SK-N-SH treated with all-trans-retinoic acid at 6 μM for 48 hours (cell line): ENCODE results near the gene CPNE5.

Experiments used
- ATAC-seq: fragments of 200-7000 bp; cut with Tn5 transposase; 3 replicates; pipeline ENCODE4 v1.9.1; 2020; ENCODE audit warnings: mild to moderate bottlenecking, moderate library complexity
- CSDC2 ChIP-seq: fragments of 250-450 bp; sonication (Bioruptor Pico); IDR thresholded peaks from 2 replicates; pipeline ENCODE4 v1.5.0; 2020; ENCODE audit warnings: mild to moderate bottlenecking, moderate library complexity
- ESRRG ChIP-seq: fragments of 250-450 bp; sonication (Bioruptor Pico); IDR thresholded peaks from 2 replicates; pipeline ENCODE4 v1.6.1; 2021; ENCODE audit warnings: mild to moderate bottlenecking
- GLIS3 ChIP-seq: fragments of 250-450 bp; sonication (Bioruptor Pico); IDR thresholded peaks from 2 replicates; pipeline ENCODE4 v1.5.0; 2020; ENCODE audit warnings: mild to moderate bottlenecking, moderate library complexity
- ISL1 ChIP-seq: fragments of 250-450 bp; sonication (Bioruptor Pico); IDR thresholded peaks from 2 replicates; pipeline ENCODE4 v2.1.2; 2022; ENCODE audit warnings: mild to moderate bottlenecking, moderate library complexity
- OSR1 ChIP-seq: fragments of 250-450 bp; sonication (Bioruptor Pico); IDR thresholded peaks from 2 replicates; pipeline ENCODE4 v1.8.0; 2022; ENCODE audit warnings: moderate library complexity, mild to moderate bottlenecking, inconsistent platforms
- PPARA ChIP-seq: fragments of 250-450 bp; sonication (Bioruptor Pico); IDR thresholded peaks from 2 replicates; pipeline ENCODE4 v1.5.0; 2020; ENCODE audit warnings: mild to moderate bottlenecking, borderline replicate concordance
- RARB ChIP-seq: fragments of 250-450 bp; sonication (Bioruptor Pico); IDR thresholded peaks from 2 replicates; pipeline ENCODE4 v1.8.0; 2021; ENCODE audit warnings: mild to moderate bottlenecking, moderate library complexity
- SNAI2 ChIP-seq: fragments of 250-450 bp; sonication (Bioruptor Pico); IDR thresholded peaks from 2 replicates; pipeline ENCODE4 v1.5.0; 2020; ENCODE audit warnings: mild to moderate bottlenecking, moderate library complexity
- TCF4 ChIP-seq: fragments of 250-450 bp; sonication (Bioruptor Pico); IDR thresholded peaks from 2 replicates; pipeline ENCODE4 v1.8.0; 2021; ENCODE audit warnings: mild to moderate bottlenecking, moderate library complexity, borderline replicate concordance
- TOX ChIP-seq: fragments of 250-450 bp; sonication (Bioruptor Pico); IDR thresholded peaks from 2 replicates; pipeline ENCODE4 v1.8.0; 2021; ENCODE audit warnings: mild to moderate bottlenecking, moderate library complexity, borderline replicate concordance
- ZC3H10 ChIP-seq: fragments of 250-450 bp; sonication (Bioruptor Pico); IDR thresholded peaks from 2 replicates; pipeline ENCODE4 v1.5.1; 2021; ENCODE audit warnings: mild to moderate bottlenecking, moderate library complexity
- ZFP3 ChIP-seq: fragments of 250-450 bp; sonication (Bioruptor Pico); IDR thresholded peaks from 2 replicates; pipeline ENCODE4 v1.5.0; 2020; ENCODE audit warnings: mild to moderate bottlenecking, moderate library complexity
- ZFP30 ChIP-seq: fragments of 450-650 bp; formaldehyde crosslinking; IDR thresholded peaks from 2 replicates; pipeline ENCODE4 v1.5.0; 2022; ENCODE audit warnings: mild to moderate bottlenecking, moderate library complexity
- ZNF565 ChIP-seq: fragments of 450-650 bp; formaldehyde crosslinking; conservative IDR thresholded peaks from 2 replicates; pipeline ENCODE4 v1.5.0; 2020; ENCODE audit warnings: low read depth, mild to moderate bottlenecking, moderate library complexity
- ZNF70 ChIP-seq: fragments of 450-650 bp; formaldehyde crosslinking; IDR thresholded peaks from 2 replicates; pipeline ENCODE4 v1.5.0; 2020; ENCODE audit warnings: mild to moderate bottlenecking, moderate library complexity
- ZNF8 ChIP-seq: fragments of 450-650 bp; formaldehyde crosslinking; IDR thresholded peaks from 2 replicates; pipeline ENCODE4 v1.5.0; 2020; ENCODE audit warnings: mild to moderate bottlenecking, moderate library complexity
- TF ChIP-seq, protein P1 (sequence below): fragments of 250-450 bp; sonication (Bioruptor Pico); IDR thresholded peaks from 2 replicates; pipeline ENCODE4 v1.5.1; 2020; ENCODE audit warnings: low read depth, mild to moderate bottlenecking, moderate library complexity
- TF ChIP-seq, protein P2 (sequence below): fragments of 250-450 bp; sonication (Bioruptor Pico); IDR thresholded peaks from 2 replicates; pipeline ENCODE4 v1.5.1; 2021; ENCODE audit warnings: mild to moderate bottlenecking, moderate library complexity
- TF ChIP-seq, protein P3 (sequence below): fragments of 250-450 bp; sonication (Bioruptor Pico); IDR thresholded peaks from 2 replicates; pipeline ENCODE4 v1.8.0; 2020; ENCODE audit warnings: mild to moderate bottlenecking, moderate library complexity, borderline replicate concordance
- TF ChIP-seq, protein P4 (sequence below): fragments of 250-450 bp; sonication (Bioruptor Pico); IDR thresholded peaks from 2 replicates; pipeline ENCODE4 v1.5.0; 2020; ENCODE audit warnings: mild to moderate bottlenecking, moderate library complexity
- TF ChIP-seq, protein P5 (sequence below): fragments of 250-450 bp; sonication (Bioruptor Pico); IDR thresholded peaks from 2 replicates; pipeline ENCODE4 v1.8.0; 2021; ENCODE audit warnings: low read depth, mild to moderate bottlenecking, moderate library complexity, borderline replicate concordance

Gene CPNE5

DNA sequence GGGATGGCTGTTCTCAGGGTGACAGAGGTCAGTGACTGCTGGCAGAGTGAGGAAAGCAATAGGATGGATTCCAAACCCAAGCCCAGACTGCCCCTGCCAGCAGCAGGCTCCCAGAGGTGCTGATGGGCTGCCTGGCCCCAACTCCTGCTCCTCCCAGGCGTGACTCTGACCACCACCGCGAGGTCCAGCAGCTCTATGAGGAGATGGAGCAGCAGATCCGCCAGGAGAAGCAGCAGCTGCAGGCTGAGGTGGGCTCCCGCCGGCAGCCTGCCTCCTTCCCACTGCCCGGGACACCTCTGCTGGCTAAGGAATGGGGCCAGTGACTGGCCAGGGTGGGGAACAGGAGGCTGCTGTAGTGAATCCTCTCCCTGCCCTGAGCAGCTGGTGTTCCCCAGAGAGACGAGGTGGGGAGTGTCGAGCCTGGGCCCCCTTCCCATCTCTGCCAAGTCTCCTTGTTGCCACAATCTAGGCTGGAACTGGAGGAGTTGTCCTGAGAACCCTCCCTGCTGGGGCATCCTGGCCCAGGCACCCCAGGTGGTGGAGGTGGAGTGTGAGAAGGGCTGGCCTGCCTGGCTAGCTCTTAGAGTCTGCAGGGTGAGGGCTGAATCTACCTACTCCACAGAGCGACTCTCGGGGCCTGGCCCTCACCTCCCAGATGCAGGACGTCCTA lies 121.2 kb downstream of the CPNE5 start (continued):
- TF ChIP-seq, protein P1, sequence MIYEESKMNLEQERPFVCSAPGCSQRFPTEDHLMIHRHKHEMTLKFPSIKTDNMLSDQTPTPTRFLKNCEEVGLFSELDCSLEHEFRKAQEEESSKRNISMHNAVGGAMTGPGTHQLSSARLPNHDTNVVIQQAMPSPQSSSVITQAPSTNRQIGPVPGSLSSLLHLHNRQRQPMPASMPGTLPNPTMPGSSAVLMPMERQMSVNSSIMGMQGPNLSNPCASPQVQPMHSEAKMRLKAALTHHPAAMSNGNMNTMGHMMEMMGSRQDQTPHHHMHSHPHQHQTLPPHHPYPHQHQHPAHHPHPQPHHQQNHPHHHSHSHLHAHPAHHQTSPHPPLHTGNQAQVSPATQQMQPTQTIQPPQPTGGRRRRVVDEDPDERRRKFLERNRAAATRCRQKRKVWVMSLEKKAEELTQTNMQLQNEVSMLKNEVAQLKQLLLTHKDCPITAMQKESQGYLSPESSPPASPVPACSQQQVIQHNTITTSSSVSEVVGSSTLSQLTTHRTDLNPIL (CRISPR knock-in tag) = no peak
- TF ChIP-seq, all 23 proteins: peak for 0

DNA sequence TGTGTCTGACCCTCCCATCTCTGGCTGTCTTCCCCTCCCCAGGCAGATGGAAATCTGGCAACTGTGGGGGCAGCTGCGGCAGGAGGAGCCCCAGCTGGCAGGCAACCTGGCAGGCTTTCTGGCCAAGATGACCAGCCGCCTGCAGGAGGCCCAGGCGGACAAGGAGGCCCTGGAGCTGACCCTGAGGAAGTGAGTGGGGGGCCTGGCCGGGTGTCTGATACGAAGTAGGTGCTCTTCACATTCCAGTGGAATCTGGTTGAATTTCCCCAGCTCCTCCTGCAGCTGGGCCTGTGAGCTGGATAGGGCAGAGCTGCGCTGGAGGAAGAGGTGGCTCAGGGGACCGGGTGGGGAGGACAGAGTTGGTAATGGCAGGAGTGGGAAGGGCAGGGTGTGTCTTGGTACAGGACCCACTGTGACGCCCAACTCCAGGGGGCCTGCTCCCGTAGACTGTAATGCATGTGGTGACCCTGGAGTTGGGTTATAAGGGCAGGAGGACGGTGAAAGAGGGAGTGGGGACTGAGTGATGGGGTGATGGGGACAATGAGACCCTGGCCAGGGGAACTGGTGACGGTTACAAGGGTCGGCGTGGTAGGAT lies 121.9 kb downstream of the CPNE5 start:
- TF ChIP-seq, protein P2, sequence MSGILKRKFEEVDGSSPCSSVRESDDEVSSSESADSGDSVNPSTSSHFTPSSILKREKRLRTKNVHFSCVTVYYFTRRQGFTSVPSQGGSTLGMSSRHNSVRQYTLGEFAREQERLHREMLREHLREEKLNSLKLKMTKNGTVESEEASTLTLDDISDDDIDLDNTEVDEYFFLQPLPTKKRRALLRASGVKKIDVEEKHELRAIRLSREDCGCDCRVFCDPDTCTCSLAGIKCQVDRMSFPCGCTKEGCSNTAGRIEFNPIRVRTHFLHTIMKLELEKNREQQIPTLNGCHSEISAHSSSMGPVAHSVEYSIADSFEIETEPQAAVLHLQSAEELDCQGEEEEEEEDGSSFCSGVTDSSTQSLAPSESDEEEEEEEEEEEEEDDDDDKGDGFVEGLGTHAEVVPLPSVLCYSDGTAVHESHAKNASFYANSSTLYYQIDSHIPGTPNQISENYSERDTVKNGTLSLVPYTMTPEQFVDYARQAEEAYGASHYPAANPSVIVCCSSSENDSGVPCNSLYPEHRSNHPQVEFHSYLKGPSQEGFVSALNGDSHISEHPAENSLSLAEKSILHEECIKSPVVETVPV (CRISPR knock-in tag) = no peak
- TF ChIP-seq, protein P3, sequence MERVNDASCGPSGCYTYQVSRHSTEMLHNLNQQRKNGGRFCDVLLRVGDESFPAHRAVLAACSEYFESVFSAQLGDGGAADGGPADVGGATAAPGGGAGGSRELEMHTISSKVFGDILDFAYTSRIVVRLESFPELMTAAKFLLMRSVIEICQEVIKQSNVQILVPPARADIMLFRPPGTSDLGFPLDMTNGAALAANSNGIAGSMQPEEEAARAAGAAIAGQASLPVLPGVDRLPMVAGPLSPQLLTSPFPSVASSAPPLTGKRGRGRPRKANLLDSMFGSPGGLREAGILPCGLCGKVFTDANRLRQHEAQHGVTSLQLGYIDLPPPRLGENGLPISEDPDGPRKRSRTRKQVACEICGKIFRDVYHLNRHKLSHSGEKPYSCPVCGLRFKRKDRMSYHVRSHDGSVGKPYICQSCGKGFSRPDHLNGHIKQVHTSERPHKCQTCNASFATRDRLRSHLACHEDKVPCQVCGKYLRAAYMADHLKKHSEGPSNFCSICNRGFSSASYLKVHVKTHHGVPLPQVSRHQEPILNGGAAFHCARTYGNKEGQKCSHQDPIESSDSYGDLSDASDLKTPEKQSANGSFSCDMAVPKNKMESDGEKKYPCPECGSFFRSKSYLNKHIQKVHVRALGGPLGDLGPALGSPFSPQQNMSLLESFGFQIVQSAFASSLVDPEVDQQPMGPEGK (CRISPR knock-in tag) = no peak
- TF ChIP-seq, protein P4, sequence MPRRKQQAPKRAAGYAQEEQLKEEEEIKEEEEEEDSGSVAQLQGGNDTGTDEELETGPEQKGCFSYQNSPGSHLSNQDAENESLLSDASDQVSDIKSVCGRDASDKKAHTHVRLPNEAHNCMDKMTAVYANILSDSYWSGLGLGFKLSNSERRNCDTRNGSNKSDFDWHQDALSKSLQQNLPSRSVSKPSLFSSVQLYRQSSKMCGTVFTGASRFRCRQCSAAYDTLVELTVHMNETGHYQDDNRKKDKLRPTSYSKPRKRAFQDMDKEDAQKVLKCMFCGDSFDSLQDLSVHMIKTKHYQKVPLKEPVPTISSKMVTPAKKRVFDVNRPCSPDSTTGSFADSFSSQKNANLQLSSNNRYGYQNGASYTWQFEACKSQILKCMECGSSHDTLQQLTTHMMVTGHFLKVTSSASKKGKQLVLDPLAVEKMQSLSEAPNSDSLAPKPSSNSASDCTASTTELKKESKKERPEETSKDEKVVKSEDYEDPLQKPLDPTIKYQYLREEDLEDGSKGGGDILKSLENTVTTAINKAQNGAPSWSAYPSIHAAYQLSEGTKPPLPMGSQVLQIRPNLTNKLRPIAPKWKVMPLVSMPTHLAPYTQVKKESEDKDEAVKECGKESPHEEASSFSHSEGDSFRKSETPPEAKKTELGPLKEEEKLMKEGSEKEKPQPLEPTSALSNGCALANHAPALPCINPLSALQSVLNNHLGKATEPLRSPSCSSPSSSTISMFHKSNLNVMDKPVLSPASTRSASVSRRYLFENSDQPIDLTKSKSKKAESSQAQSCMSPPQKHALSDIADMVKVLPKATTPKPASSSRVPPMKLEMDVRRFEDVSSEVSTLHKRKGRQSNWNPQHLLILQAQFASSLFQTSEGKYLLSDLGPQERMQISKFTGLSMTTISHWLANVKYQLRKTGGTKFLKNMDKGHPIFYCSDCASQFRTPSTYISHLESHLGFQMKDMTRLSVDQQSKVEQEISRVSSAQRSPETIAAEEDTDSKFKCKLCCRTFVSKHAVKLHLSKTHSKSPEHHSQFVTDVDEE (CRISPR knock-in tag) = no peak
- TF ChIP-seq, protein P1 (CRISPR knock-in tag) = no peak
- no peak for TF ChIP-seq ZC3H10 (CRISPR knock-in tag)
- TF ChIP-seq SNAI2 (CRISPR knock-in tag) = no peak
- no peak for TF ChIP-seq CSDC2 (CRISPR knock-in tag)
- no peak for TF ChIP-seq PPARA (CRISPR knock-in tag)
- ATAC-seq = no peak

DNA sequence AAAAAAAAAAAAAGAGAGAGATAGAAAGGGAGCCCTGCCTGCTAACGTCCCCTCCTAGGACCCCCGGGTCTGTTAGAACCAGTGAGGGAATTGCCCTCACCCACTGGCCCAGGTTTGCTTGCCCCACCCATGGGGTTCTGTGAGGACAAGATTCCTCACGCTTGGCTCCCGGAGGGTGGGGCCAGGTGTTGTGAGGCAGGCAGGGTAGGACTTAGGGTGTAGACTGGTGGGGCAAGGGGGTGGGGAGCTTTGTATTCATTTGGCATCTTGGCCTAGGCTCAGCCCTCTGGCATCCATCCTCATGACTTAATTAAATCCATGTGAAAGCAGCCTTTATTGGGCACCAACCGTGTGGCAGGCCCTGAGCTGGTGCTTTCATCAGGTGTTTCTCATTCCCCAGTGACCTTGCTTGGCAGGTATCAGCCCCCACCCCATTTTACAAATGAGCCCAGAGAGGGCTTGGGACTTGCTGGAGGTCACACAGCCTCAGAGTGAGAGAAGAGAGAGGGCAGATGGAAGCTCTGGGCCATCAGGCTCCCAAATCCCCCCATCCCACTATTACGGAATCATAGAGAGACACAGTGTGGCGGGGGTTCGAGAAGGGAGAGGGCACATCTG lies 122.7 kb downstream of the CPNE5 start:
- ATAC-seq = no peak
- TF ChIP-seq SNAI2 (CRISPR knock-in tag) = no peak
- no peak for TF ChIP-seq ZFP30
- no peak for TF ChIP-seq OSR1
- no peak for TF ChIP-seq ZFP3
- TF ChIP-seq TCF4 (CRISPR knock-in tag) = no peak
- no peak for TF ChIP-seq RARB (CRISPR knock-in tag)
- TF ChIP-seq, protein P5, sequence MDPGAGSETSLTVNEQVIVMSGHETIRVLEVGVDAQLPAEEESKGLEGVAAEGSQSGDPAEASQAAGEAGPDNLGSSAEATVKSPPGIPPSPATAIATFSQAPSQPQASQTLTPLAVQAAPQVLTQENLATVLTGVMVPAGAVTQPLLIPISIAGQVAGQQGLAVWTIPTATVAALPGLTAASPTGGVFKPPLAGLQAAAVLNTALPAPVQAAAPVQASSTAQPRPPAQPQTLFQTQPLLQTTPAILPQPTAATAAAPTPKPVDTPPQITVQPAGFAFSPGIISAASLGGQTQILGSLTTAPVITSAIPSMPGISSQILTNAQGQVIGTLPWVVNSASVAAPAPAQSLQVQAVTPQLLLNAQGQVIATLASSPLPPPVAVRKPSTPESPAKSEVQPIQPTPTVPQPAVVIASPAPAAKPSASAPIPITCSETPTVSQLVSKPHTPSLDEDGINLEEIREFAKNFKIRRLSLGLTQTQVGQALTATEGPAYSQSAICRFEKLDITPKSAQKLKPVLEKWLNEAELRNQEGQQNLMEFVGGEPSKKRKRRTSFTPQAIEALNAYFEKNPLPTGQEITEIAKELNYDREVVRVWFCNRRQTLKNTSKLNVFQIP (CRISPR knock-in tag) = no peak
- no peak for TF ChIP-seq ZC3H10 (CRISPR knock-in tag)
- TF ChIP-seq, protein P1 (CRISPR knock-in tag) = no peak
- no peak for TF ChIP-seq GLIS3 (CRISPR knock-in tag)
- no peak for TF ChIP-seq ZNF70 (CRISPR knock-in tag)
- TF ChIP-seq PPARA (CRISPR knock-in tag) = no peak
- no peak for TF ChIP-seq ISL1 (CRISPR knock-in tag)
- TF ChIP-seq TOX (CRISPR knock-in tag) = no peak
- no peak for TF ChIP-seq ZNF565 (CRISPR knock-in tag)
- no peak for TF ChIP-seq ESRRG
- TF ChIP-seq ZNF8 = no peak
- TF ChIP-seq, protein P4 (CRISPR knock-in tag) = no peak
